GM12878 (cell line): ENCODE measurements around the gene ELMO2. TPM values are rescaled to one million over a fixed set of nuclear protein-coding genes. Genes with fewer than 3 reads are reported as not detected.

Experiments used
- ATAC-seq: fragments of 200-7000 bp; cut with Tn5 transposase; 3 replicates; pipeline ENCODE4 v1.9.1; 2020; ENCODE audit warnings: mild to moderate bottlenecking, moderate library complexity
- BruUV-seq: library from RNA; stranded (reverse); fragments of 400-500 nt; replicated peaks from 2 replicates; lab custom pipeline; 2021; lab: Mats Ljungman, UMichigan
- CTCF ChIA-PET: fragments of 300-600 bp; sonication (Branson Sonifier 250); formaldehyde crosslinking; extraction: SDS; loops from one replicate; lab custom pipeline; 2021; ENCODE audit warnings: inconsistent platforms; lab: Yijun Ruan, JAX
- POLR2A ChIA-PET: fragments of 350-600 bp; formaldehyde crosslinking; extraction: SDS; loops from one replicate; lab custom pipeline; 2021; ENCODE audit warnings: inconsistent platforms; lab: Charles Lee
- RAD21 ChIA-PET: fragments of 300-600 bp; sonication (Branson Sonifier 250); formaldehyde crosslinking; loops from one replicate; lab custom pipeline; 2023; ENCODE audit warnings: antibody characterized with exemption; ENCODE audit not compliant: unreplicated experiment; lab: Charles Lee
- SMC1A ChIA-PET: fragments of 300-600 bp; sonication (Branson Sonifier 250); formaldehyde crosslinking; loops from one replicate; lab custom pipeline; 2023; ENCODE audit not compliant: unreplicated experiment, uncharacterized antibody; lab: Charles Lee
- DNase-seq: peaks from one replicate; pipeline ENCODE4 v3.0.0-alpha.2; 2011; ENCODE audit warnings: low read depth, low spot score
- FAIRE-seq: peaks from 3 replicates; lab custom pipeline; 2011; peaks lifted over from hg19 to GRCh38; lab: Jason Lieb, UNC
- H2AFZ ChIP-seq: 2 replicates; pipeline ENCODE4 v1.6.0; 2011; ENCODE audit warnings: low read depth, low read length, control low read depth; ENCODE audit not compliant: control insufficient read depth
- H3K27ac ChIP-seq: 2 replicates; pipeline ENCODE4 v1.5.1; 2011; ENCODE audit warnings: control low read depth; ENCODE audit not compliant: control insufficient read depth, insufficient read depth
- H3K27me3 ChIP-seq, 2 experiments: replicated peaks in 1 of 2; 2 replicates each; pipeline versions ENCODE4 v1.6.0 to v1.6.1; 2011; ENCODE audit warnings: low read length in 1 of 2; ENCODE audit not compliant: control insufficient read depth in 2 of 2, insufficient read depth in 2 of 2
- H3K36me3 ChIP-seq, 2 experiments: 2 replicates each; pipeline ENCODE4 v1.5.1; 2011; ENCODE audit warnings: low read length in 1 of 2; ENCODE audit not compliant: control insufficient read depth in 2 of 2, insufficient read depth in 2 of 2
- H3K4me1 ChIP-seq: 2 replicates; pipeline ENCODE4 v1.6.1; 2011; ENCODE audit warnings: mild to moderate bottlenecking, low read length, moderate library complexity, mixed read lengths; ENCODE audit not compliant: control insufficient read depth, insufficient read depth
- H3K4me2 ChIP-seq: 2 replicates; pipeline ENCODE4 v1.6.0; 2011; ENCODE audit warnings: control low read depth; ENCODE audit not compliant: control insufficient read depth, insufficient read depth
- H3K4me3 ChIP-seq: fragments of 200-600 bp; sonication (generic); 2 replicates; pipeline ENCODE4 v1.5.1; 2016
- H3K79me2 ChIP-seq: 2 replicates; pipeline ENCODE4 v1.6.0; 2011; ENCODE audit warnings: low read length; ENCODE audit not compliant: control insufficient read depth, insufficient read depth
- H3K9ac ChIP-seq: 2 replicates; pipeline ENCODE4 v1.8.0; 2011; ENCODE audit warnings: low read length, control low read depth, mixed read lengths; ENCODE audit not compliant: control insufficient read depth, insufficient read depth
- H3K9me3 ChIP-seq: replicated peaks from 3 replicates; pipeline ENCODE4 v1.5.1; 2011; ENCODE audit warnings: mild to moderate bottlenecking, low read length; ENCODE audit not compliant: control insufficient read depth, insufficient read depth
- H4K20me1 ChIP-seq: 2 replicates; pipeline ENCODE4 v1.6.0; 2011; ENCODE audit not compliant: control insufficient read depth, insufficient read depth
- BMI1 ChIP-seq: fragments of 450-650 bp; IDR thresholded peaks from 2 replicates; pipeline ENCODE4 v1.6.1; 2016; ENCODE audit warnings: mild to moderate bottlenecking, moderate library complexity, borderline replicate concordance
- E2F4 ChIP-seq: IDR thresholded peaks from 2 replicates; pipeline ENCODE4 v1.6.1; 2012; ENCODE audit warnings: low read depth, low read length, improper control_type of control experiment
- EED ChIP-seq: sonication (generic); IDR thresholded peaks from 2 replicates; pipeline ENCODE4 v1.6.1; 2016; ENCODE audit warnings: antibody characterized with exemption, low read depth
- GATAD2B ChIP-seq: fragments of 450-650 bp; conservative IDR thresholded peaks from 2 replicates; pipeline ENCODE4 v1.6.1; 2017; ENCODE audit warnings: low read depth, mild to moderate bottlenecking, moderate library complexity
- MAX ChIP-seq: IDR thresholded peaks from 2 replicates; pipeline ENCODE4 v1.6.1; 2012; ENCODE audit warnings: low read depth, low read length, improper control_type of control experiment
- NR2F1 ChIP-seq: fragments of 450-650 bp; conservative IDR thresholded peaks from 2 replicates; pipeline ENCODE4 v1.6.1; 2017; ENCODE audit warnings: mild to moderate bottlenecking
- SREBF1 ChIP-seq: IDR thresholded peaks from 2 replicates; pipeline ENCODE4 v1.6.1; 2012; ENCODE audit warnings: mild to moderate bottlenecking, low read length
- WRNIP1 ChIP-seq: IDR thresholded peaks from 2 replicates; pipeline ENCODE4 v1.6.1; 2011; ENCODE audit warnings: low read depth, low read length, improper control_type of control experiment, borderline replicate concordance
- YBX1 ChIP-seq: fragments of 450-650 bp; IDR thresholded peaks from 2 replicates; pipeline ENCODE4 v1.6.1; 2016; ENCODE audit warnings: antibody characterized with exemption
- YY1 ChIP-seq: IDR thresholded peaks from 2 replicates; pipeline ENCODE4 v1.6.1; 2011; ENCODE audit warnings: low read depth, mild to moderate bottlenecking, low read length
- ZNF207 ChIP-seq: fragments of 450-650 bp; IDR thresholded peaks from 2 replicates; pipeline ENCODE4 v1.6.1; 2014; ENCODE audit warnings: antibody characterized with exemption, mild to moderate bottlenecking, borderline replicate concordance
- ZNF592 ChIP-seq: fragments of 450-650 bp; IDR thresholded peaks from 2 replicates; pipeline ENCODE4 v1.6.1; 2017; ENCODE audit warnings: mild to moderate bottlenecking, moderate library complexity
- WGBS: methylation state at CpG from one replicate; pipeline ENCODE4 v1.1.6; 2016; ENCODE audit warnings: low lambda C conversion rate; ENCODE audit not compliant: insufficient replicate concordance, insufficient coverage; ENCODE audit errors: missing lambda C conversion rate; 5-methylcytosine and 5-hydroxymethylcytosine counted together
- in situ Hi-C: fragments of 300-500 bp; cut with MboI; formaldehyde crosslinking; loops from 9 replicates; pipeline ENCODE4 v1.14.3; 2018; ENCODE audit warnings: mixed read lengths
- intact Hi-C: fragments of 100-400 bp; cut with micrococcal nuclease; formaldehyde crosslinking; loops from one replicate; pipeline ENCODE4 v1.14.2; 2022; ENCODE audit not compliant: unreplicated experiment
- polyA plus RNA-seq, 11 experiments: library from polyadenylated mRNA; depleted of rRNA in 4 of 11; unstranded in 6 of 11; stranded (reverse) in 5 of 11; fragments of >200 nt; fragmentation: Nextera tagmentation in 4 of 11; fragmentation: Illumina TruSeq in 1 of 11; extraction: Ambion mirVana in 4 of 11; extraction: Trizol in 1 of 11; gene quantifications; 1 replicate in 1 of 11; 2 replicates in 10 of 11; pipeline versions ENCODE4 v1.2.1 to v1.2.3, GENCODE V29; 2011 to 2016; ENCODE audit warnings: inconsistent platforms in 2 of 11, missing spikeins in 2 of 11, low read depth in 1 of 11
- total RNA-seq, 4 experiments: library from RNA; depleted of rRNA in 3 of 4; stranded (reverse); fragments of >200 nt in 3 of 4; fragmentation: Illumina TruSeq in 1 of 4; extraction: Trizol in 1 of 4; gene quantifications; 2 replicates each; pipeline versions ENCODE4 v1.2.1 to v1.2.3, GENCODE V29; 2013 to 2021

ELMO2 gene
- total and polyA plus RNA-seq, 10 of the 15 experiments (the other 5 are each of a cell fraction or from before 2014, with no cell fraction given), result 14.2 to 40.2 (median 37.6) TPM

GRCh38 chr20:46439837-46440236, 33.4 kb upstream of the ELMO2 start:
- FAIRE-seq, result no peak

More at GRCh38 chr20:46439837-46440236, 33.4 kb upstream of the ELMO2 start:
- ChIA-PET SMC1A (no interaction called here), RAD21 (no interaction called here), POLR2A (no interaction called here), CTCF (interaction anchor here (1.3 to 2.9 kb wide), 2 partner anchors 133 to 307 kb away, joined by 3 to 6 read pairs; no protein-coding TSS in a partner anchor)
- no peak overlapping the region for H2AFZ ChIP-seq
- no peak overlapping the region for H3K4me3 ChIP-seq
- no TSS peak for BruUV-seq
- no peaks in the 10 kb centered on the region for H4K20me1 ChIP-seq
- TF ChIP-seq NR2F1 (no peak), EED (no peak), YBX1 (no peak), SREBF1 (no peak), ZNF207 (no peak), WRNIP1 (no peak), E2F4 (no peak), MAX (no peak), ZNF592 (no peak), BMI1 (no peak), YY1 (no peak), GATAD2B (no peak)
- no peak overlapping the region for H3K4me2 ChIP-seq
- no peaks in the 10 kb centered on the region; the same call in 2 of the 3 replicates for H3K9me3 ChIP-seq
- no peaks in the 10 kb centered on the region for H3K4me1 ChIP-seq
- WGBS, result 48% methylated on average over 4 of the region's 4 CpGs
- ATAC-seq, result no peak
- intact Hi-C loops (no loop called here), in situ Hi-C loops (no loop called here)
- no peaks in the 10 kb centered on the region for H3K79me2 ChIP-seq
- no peak overlapping the region for H3K9ac ChIP-seq
- H3K27me3 ChIP-seq, result 0 out of 4 replicates have a peak, but pooled peaks cover 0 to 1% of the 10 kb centered on the region in 2 experiments
- no peak for DNase-seq
- H3K36me3 ChIP-seq, result no peaks in the 10 kb centered on the region
- H3K27ac ChIP-seq, result no peak overlapping the region
